ENCODE data around the gene TMEM63A.
"Not testable (repeated sequence)": the region's sequence is repeated elsewhere in the genome, so short reads cannot be mapped to it uniquely, and the experiment has no call there.

The TMEM63A gene

DNA sequence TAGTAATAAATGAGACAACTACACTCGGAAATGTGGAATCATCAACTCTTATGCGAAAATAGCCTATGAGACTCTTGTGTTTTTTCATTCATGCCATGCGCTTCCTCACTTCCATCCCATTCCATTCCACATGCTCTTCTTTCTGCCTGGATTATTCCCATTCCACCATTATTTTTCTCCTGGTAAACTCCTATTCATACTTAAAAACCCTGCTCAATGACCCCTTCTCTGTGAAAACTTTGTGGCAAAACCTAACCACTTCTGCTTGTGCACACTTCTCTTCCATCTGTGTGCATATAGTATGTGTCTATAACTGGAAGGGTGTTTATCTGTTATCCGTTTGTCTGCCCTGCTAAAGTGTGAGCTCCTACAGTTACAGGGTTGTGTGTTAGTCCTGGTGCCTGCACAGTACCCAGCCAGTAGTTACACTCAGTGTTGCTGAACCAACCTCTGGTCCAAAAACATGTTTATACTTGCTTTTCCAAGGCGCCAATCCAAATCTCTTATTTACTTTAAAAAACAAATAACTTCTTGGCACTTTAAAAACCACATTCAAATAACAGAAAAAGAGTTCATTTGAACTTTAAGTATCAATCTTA is 61.6 kb downstream of the TMEM63A start:
- no peak for DNase-seq (ENCODE audit: low read depth, low spot score)

DNA sequence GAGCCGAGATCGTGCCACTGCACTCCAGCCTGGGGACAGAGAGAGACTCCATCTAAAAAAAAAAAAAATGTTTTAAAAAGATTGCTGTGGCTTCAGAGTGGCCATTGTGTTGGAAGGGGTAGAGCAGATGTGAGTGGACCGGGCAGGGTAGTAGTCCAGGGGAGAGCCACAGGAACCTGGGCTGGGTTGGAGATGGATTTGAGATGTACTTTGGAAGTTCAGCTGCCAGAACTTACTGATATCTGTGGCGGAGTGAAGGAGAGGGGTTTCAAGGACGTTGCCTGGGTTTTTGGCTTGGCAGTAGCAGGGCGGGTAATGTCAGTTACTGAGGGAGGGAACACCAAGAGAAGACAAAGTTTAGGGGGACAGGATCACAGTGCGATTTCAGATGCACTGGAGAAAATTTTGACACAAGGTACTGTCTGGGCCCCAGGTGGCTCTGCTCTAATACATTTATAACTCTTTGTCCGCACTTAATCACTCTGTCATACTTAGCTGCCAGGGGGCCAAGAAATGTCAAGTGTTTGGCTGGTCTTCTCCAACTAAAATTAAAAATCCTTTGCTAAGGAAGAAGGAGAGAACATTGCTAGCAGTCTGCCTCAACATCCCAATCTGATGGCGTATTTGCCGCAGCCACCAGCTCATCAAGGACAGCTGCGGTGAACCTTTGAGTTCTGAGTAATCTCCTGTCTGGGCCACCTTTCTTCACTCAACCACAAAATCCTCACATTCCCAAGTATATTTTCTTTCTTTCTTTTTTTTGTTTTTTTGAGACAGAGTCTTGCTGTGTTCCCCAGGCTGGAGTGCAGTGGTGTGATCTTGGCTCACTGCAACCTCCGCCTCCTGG is 62.6 kb downstream of the TMEM63A start:
- no peak for DNase-seq (ENCODE audit: low read depth, low spot score)

DNA sequence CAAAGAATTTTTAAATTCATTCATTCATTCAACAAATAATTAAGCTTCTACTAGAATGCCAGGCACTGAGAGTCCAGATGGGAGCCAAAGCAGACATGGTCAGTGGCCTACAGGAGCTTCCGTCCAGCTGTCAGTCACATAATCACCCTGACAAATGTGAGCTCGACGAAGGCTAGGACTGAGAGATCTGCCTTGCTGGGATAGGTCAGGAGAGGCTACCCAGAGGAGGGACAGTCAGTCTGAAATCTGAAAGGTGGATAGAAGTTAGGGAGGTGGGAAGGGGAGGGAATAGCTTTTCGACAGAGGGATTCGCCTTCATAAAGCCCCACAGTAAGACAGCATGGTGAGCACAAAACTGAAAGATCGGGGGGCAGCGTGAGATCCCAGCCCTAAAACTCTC is 64.0 kb downstream of the TMEM63A start:
- peak; percentile 23 for DNase-seq (ENCODE audit: low read depth, low spot score)

DNA sequence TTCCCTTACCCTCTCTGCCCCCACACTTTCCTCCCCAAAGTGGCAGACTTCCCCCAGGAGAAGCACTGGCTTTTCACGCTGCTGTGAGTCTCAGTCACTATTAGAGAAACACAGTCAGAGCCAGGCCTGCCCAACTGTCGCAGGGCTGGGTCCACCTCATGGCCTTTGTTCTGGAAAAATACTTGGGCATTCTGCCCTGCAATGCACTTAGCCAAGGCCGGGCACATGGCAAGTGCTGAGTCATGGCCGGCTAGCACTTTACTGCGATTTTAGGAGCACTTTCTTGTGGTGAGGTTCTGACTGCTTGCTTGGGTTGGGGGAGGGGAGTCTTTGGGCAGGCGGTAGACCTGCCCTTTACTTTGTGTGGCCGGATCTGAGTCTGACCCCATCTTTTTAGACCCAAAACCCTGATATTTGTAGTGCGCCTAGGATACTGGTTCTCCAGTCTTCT is 64.5 kb downstream of the TMEM63A start:
- peak; percentile 56 for DNase-seq (ENCODE audit: low read depth, low spot score)

DNA sequence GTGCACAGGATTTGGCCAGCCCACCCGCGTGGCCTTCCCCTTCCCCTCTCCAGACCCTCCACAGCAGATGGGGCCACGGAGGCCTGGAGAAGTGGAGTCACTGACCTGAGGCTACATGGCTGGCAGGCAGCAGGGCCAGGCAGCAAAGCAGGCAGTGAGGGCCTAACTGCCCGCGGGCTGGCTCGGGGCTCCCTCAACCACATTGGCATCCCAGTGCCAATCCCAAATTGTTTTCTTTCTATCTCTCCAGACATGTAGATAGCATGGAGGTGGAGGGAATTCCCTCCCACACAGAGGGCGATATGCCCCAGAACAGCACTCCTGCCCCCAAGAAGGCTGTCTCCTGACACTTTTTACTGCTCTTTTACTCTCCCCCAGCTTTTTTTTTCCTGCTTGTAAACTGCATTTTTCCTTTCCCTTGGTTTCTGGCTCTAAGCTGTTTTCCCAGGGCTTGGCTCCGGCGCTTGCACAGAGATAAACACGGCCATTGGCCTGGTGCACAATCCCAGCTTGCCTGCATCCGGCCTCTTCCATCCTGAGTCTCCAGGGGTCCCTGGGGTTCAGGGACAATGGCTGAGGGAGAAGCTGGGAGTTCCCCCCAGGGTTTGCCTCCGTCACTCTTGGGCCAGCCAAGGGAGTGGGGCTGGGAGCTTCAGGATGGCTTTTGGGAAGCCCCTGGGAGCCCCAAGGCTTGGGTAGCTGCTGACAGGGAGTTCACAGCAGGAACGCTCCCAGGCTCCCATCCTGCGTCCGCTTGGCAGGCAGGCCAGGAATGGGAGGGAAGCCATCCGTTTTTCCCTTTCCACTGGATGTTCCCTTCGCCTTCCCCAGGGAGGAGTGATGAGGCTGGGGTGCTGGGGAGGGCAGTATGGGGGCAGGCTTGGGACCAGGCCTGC is 65.3 kb downstream of the TMEM63A start:
- DNase-seq (ENCODE audit: low read depth, low spot score) = peak; percentile 28

DNA sequence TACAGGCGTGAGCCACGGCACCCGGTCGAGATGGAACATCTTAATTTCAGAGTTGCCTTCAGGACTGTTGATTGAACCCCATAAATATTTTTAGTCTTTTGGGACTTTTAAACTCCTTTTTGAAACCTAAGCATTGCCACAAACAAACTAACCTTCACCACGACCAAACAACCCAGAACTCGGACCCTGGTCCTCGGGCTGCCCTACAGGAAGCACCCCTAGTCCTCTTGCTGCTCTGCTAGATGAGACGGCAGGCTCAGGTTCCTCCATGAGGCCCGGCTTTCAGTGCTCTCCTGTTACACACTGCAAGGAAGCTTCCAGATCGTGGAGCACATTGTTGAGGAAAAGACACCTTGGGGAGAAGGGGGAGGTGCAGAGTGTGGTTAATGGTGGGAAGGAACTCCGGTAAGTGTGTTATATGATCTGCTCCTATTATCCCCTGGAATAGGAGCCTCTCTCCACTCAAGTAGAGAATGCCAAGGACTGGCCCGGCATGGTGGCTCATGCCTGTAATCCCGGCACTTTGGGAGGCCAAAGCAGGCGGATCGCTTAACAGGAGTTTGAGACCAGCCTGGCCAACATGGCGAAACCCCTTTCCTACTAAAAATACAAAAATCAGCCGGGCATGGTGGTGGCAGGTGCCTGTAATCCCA is 66.5 kb downstream of the TMEM63A start:
- DNase-seq (ENCODE audit: low read depth, low spot score) = no peak

DNA sequence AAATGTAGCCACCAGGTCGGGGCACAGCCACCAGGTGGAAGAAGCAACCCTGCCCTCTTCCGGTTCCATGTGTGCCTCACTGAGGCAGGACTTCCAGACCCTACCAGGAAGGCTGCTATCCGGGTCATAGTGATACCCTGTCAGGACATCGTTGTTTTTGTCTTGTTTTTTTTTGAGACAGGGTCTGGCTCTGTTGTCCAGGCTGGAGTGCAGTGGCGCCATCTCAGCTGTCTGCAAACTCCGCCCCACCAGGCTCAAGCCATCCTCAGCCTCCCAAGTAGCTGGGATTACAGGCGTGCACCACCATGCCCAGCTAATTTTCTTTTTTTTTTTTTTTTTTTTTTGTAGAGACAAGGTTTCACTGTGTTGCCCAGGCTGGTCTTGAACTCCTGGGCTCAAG is 67.1 kb downstream of the TMEM63A start:
- not testable (repeated sequence) for DNase-seq (ENCODE audit: low read depth, low spot score)

DNA sequence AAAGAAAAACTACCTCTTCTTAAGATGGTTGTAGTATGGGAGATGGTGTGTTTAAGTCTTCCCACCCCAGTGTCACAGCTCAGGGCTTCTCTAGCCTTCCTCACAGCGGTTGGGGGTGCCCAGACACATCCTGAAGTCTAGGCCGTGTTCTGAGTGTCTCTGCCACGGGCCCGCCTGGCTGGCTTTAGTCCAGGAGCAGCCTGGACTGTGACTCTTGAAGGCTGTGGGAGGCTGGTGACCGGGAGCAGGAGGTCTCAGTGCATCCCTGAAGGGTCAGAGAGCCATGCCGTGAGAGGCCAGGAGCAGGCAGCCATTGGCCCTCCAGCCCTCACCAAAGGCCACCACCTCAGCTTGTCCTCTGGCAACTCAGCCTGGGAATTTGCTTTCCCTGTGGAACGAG is 67.8 kb downstream of the TMEM63A start:
- DNase-seq (ENCODE audit: low read depth, low spot score) = no peak

DNA sequence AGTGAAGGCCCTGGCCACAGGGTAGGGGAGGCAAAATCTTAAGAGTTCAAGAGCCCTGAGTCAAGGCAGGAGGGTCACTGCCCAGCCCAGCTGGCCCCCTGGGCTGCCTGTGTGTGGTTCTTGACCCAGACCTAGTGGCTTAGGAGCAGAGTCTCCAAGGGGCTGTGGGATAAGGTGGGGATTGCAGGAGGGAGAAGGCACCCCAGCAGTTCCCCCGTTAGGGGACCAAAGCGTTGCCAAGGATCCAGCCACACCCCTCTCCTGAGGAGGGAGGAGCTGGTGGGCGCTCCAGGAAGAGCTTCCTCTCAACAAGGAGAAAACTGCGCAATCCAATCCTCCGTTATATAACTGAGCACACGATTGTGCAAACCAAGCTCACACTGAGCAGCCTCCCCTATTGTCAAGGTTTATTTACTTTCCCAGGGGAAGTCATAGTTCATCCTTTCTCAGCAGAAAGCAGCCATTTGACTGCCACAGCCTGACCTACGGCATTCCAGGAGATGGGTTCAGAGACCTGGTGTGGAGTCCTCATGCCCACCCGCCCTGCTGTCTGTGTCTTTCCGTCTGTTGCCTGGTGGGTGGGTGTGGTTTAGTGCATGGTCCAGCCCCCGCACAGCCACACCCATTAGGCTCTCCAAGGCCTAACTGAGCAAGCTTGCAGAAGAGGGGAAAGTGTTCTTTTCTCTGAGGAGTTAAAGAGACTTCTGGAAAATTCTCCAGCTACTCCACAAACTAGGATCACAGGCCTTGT is 68.8 kb downstream of the TMEM63A start:
- DNase-seq (ENCODE audit: low read depth, low spot score) = peak; percentile 67

DNA sequence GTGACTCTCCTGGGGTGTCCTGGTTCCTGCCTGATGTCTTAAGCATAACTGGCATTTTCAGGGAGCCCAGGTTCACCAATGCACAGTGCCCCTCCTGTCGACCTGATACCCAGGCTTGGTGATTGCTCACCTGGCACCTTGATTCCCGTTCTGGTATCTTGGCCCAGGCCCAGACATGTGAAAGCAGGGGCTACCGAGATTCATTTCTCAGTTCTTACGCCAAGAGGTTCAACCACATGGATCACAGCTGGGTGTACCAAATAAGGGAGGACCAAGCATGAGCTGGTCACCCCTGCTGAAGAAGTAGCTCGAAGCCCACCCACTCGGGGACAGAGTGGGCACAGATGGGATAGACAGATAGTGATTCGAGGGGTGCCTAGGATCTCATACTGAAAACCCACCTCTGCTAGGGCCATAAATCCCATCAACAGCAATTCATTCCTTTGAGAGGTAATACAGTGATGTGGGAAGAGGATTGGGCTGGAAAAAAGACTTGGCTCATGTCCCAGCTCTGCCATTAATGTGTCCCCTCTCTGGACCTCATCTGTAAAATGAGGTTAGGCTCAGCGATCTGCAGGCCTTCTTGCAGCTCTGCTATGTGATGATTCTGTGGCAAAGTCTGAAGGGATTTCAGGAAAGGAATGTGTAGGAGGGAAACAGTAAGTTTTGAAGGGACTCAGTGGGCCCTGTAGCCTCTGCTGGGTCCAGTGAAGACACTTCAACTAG is 69.5 kb downstream of the TMEM63A start:
- DNase-seq (ENCODE audit: low read depth, low spot score) = no peak

DNA sequence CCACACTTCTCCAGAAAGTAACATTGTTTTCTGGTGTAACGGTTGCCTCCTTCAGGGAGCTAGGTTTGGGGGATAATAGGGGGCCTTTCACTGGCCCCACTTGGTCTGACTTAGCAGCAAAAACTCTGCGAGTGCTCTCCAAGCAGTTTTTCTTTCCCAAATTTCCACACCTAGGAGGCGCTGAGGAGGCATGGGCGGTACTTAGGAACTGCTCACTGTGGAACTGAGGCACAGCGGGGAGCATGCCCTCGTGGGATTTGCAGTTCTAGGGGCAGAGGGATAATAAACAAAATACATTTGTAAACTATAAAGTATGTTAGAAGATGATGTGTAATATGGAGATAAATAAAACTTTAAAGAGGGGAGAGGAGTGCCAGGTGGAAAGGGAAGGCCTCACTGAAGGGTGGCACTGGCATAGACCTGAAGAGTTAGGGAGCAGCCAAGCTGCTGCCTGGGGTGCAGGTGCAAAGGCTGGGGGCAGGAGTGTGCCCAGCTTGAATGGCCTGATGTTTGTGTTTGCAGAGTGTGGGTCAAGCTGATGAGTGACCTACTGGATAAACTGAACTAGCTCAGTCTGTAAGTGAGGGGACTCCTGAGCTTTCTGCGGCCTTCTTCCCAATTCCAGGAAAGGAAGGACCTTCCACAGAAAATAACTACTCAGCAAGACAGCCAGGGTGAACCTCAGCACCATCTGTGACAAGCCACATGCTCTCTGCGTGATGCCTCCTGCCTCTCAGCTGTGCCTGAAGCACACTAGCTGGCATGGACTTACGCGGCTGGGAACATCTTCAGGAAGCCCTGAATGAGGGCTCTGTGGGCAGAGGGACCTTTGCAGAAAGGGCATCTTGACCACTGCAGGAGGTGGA is 70.3 kb downstream of the TMEM63A start:
- peak; percentile 33 for DNase-seq (ENCODE audit: low read depth, low spot score)

DNA sequence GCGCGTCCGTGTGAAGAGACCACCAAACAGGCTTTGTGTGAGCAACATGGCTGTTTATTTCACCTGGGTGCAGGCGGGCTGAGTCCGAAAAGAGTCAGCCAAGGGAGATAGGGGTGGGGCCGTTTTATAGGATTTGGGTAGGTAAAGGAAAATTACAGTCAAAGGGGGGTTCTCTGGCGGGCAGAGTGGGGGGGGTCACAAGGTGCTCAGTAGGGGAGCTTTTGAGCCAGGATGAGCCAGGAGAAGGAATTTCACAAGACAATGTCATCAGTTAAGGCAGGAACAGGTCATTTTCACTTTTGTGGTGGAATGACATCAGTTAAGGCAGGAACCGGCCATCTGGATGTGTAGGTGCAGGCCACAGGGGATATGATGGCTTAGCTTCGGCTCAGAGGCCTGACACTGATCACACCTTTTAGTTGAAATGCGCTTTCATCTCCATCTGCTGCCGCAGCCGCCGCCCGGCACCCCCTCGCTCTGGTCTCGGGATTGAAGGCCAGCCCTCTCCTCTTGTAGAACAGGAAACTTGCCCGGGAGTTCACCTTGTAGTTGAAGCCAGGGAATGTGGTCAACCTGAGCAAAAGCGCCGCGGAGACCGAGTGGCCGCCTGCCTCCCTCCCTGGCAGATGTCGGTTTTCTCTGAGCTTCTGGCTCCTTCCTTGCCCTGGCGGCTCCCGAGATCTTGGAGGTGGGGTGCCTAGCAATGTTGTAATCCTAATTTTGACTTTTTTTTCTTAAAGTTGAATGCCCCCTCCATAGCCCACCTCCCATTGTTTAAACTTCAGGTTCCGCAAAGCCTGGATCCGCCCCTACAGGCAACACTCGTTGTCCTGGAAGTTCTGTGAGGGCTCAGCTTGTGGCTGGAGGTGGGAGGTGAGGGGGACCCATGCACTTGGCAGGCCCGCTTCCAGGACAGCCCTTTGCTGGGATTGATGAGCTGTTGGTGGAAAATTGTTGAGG is 71.3 kb downstream of the TMEM63A start:
- peak; percentile 73 for DNase-seq (ENCODE audit: low read depth, low spot score)

DNA sequence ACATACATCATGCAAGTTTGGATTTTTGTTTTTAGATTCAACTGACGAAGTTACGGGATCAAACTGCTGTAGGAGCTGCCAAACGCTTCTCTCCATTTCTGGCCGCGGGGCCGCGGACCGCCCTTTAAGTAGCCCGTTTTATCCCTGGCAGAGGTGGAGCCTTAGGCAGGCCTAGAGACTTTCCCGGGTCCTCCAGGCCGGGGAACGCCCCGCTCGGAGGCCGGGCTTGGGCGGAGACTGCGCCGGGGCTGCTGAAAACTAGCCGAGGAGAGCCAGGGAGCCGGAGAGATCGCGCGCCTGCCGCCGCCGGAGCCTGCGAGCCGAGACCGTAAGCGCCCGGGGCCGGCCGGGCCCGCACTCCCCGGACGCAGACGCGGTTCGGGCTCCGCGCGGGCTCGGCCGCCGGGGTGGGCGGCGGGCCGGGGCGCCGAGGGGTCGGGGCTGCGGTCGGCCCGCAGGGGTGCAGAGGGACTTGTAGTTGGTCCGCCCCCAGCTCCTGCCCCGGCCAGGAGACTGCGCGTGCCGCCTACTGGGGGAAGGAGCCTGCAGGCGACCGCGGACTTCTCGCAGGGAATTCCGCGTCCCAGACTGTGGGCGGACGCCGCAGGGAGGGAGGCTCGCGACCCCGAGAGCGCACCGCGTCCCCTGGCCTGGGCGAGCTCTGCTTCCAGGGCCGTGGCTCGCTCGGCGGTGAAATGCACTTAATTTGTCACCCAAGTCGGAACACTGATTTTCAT is 72.2 kb downstream of the TMEM63A start, which contains the start of gene EPHX1:
EPHX1 (plus strand) TSS at position 283 of the 737 bp plus-strand sequence. CDS start 18,606 bp downstream, outside the sequence.
- DNase-seq (ENCODE audit: low read depth, low spot score) = peak; percentile 91

DNA sequence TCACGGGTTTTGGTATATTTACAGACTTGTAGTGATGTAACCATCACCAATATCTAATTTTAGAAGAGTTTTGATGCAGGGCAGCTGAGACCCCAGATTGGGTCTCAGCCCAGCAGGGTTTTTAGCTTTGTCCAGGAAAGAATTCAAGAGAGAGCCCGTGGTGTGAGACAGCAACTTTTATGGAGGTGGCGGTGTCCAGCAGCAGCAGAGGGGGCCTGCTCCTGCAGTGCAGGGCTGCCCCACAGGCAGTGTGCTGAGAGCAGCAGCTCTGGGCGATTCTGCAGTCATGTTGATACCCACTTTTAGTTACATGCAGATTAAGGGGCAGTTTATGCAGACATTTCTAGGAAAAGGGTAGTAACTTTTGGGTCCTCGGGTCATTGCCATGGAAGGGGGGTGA is 74.0 kb downstream of the TMEM63A start:
- no peak for DNase-seq (ENCODE audit: low read depth, low spot score)

DNA sequence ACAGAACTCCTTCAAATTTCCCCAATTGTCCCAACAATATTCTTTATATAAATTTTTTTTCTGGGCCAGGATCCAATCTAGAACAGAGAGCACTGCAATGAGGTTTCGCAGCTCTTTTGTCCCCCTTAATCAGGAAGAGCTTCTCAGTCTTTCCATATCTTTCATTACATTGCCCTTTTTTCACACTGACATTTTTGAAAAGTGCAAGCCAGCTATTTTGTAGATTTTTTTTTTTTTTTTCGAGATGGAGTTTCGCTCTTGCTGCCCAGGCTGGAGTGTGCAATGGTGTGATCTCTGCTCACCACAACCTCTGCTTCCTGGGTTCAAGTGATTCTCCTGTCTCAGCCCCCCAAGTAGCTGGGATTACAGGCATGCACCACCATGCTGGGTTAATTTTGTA is 75.4 kb downstream of the TMEM63A start:
- not testable (repeated sequence) for DNase-seq (ENCODE audit: low read depth, low spot score)

DNA sequence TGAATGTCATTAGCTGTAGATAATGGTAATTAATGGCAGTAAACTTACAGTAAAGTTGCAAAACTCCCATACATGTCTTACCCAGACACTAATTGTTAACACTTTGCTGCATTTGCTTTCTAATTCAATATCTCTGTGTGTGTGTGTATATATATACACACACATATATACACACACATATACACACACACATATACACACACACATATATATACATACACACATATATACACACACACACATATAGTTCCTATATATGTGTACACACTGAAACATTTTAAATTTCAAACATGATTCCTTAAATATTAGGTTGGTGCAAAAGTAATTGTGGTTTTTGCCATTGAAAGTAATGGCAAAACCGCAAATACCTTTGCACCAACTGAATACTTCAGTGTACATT is 75.9 kb downstream of the TMEM63A start:
- DNase-seq (ENCODE audit: low read depth, low spot score) = no peak

DNA sequence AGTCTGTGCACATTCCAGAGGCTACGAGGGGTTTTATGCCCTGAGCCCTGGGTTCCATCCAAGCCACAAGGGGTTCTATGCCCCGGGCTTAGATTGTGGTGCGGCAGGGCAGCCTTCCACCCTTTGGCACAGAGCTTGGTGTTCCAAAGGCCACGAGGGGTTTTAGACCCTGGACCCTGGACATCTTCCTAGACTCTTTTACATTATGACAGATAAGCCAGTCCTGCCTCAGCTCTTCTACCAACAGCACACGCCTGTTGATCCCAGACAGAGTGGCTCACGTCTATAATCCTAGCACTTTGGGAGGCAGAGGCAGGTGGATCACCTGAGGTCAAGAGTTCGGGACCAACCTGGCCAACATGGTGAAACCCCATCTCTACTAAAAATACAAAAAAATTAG is 81.0 kb downstream of the TMEM63A start:
- DNase-seq (ENCODE audit: low read depth, low spot score) = not testable (repeated sequence)
